Heart right ventricle (tissue), 16 donors: ENCODE data around the gene TRPV6. TPM values are rescaled to one million over a fixed set of nuclear protein-coding genes. Genes with fewer than 3 reads are reported as not detected.

Experiments
- ATAC-seq, 8 donors: fragments of 200-7000 bp; cut with Tn5 transposase; one replicate each; pipeline ENCODE4 v1.9.1; 2020; ENCODE audit warnings: mild to moderate bottlenecking in 8 of 8, moderate library complexity in 8 of 8, moderate number of reproducible peaks in 1 of 8
- DNase-seq, 2 donors: peaks; one replicate each; pipeline ENCODE4 v3.0.0-alpha.2; 2020
- H3K27ac ChIP-seq, 10 donors: fragments of 200-600 bp; sonication (generic) in 2 of 10; one replicate each; pipeline versions ENCODE4 v1.5.0 to v1.8.0; 2020 to 2022; ENCODE audit warnings: mild to moderate bottlenecking in 3 of 10
- H3K27me3 ChIP-seq, 7 donors: fragments of 200-600 bp; one replicate each; pipeline ENCODE4 v1.8.0; 2021 to 2022; ENCODE audit warnings: mild to moderate bottlenecking in 2 of 7
- H3K36me3 ChIP-seq, 9 donors: fragments of 200-600 bp; sonication (generic) in 1 of 9; one replicate each; pipeline versions ENCODE4 v1.5.0 to v1.8.0; 2020 to 2022; ENCODE audit warnings: mild to moderate bottlenecking in 2 of 9
- H3K4me1 ChIP-seq, 9 donors: fragments of 200-600 bp; sonication (generic) in 1 of 9; one replicate each; pipeline versions ENCODE4 v1.5.0 to v1.8.0; 2020 to 2022; ENCODE audit warnings: mild to moderate bottlenecking in 4 of 9
- H3K4me3 ChIP-seq, 10 donors: fragments of 200-600 bp; sonication (generic) in 2 of 10; one replicate each; pipeline versions ENCODE4 v1.5.0 to v1.8.0; 2020 to 2022; ENCODE audit warnings: mild to moderate bottlenecking in 7 of 10, moderate library complexity in 2 of 10
- H3K9me3 ChIP-seq, 11 donors: fragments of 200-600 bp in 10 of 11; sonication (generic) in 2 of 11; one replicate each; pipeline versions ENCODE4 v1.5.0 to v1.8.0; 2013 to 2022; ENCODE audit warnings: mild to moderate bottlenecking in 2 of 11, control low read depth in 1 of 11, moderate library complexity in 1 of 11
- WGBS, 2 donors: extraction: QIAGEN DNeasy Blood & Tissue Kit; methylation state at CpG; one replicate each; pipeline ENCODE4 v1.1.7; 2013; ENCODE audit warnings: inconsistent platforms in 1 of 2; 5-methylcytosine and 5-hydroxymethylcytosine counted together
- intact Hi-C, 10 donors: fragments of 100-400 bp; cut with DNase I; formaldehyde crosslinking; loops; one replicate each; pipeline versions ENCODE4 v1.11.1 to v1.14.2; 2022
- polyA plus RNA-seq, 2 donors: library from polyadenylated mRNA; stranded (reverse); fragments of 200-250 nt; gene quantifications; one replicate each; pipeline ENCODE4 v1.2.3, GENCODE V29; 2013
- total RNA-seq, 10 donors: library from RNA; stranded (reverse); fragmentation: NEBNext Ultra II Directional in 3 of 10; extraction: Animal tissue kit (Norgen Biotek cat#: 25700) in 3 of 10; gene quantifications; one replicate each; pipeline versions ENCODE4 v1.2.1 to v1.2.4, GENCODE V29; 2021 to 2023
- TF ChIP-seq, protein P1 (sequence below), 9 donors: fragments of 200-600 bp; sonication (generic) in 2 of 9; IDR thresholded peaks; one replicate each; pipeline versions ENCODE4 v1.5.0 to v1.8.0; 2021 to 2022; ENCODE audit warnings: antibody characterized with exemption in 9 of 9, mild to moderate bottlenecking in 5 of 9, moderate library complexity in 1 of 9
- donor health status: Arrhythmogenic right ventricular cardiomyopathy.
- donor health status: ischemic (EF 13 %, LVEDD 7.1; RV severe dilation, severe dysfunction).
- donor health status: healthy with polysubstance abuse.
- donor health status: DM: no; HTN: yes; CAD: no.
- donor health status: DM: no; HTN: no; CAD: no.
- donor health status: ischemic (EF 25% LVEDD 6.9; RV normal size, moderate dysfunction).
- donor health status: ischemic (EF 25% LVEDD 5.7; RV mildly dilated, moderate dysfunction).
- donor health status: healthy.
- donor health status: DM: yes; HTN: yes; CAD: no.
- donor health status: Ischemic cardiomyopathy.
- donor health status: ischemic (EF 35%, LVEDD 5.7; RV mildly dilated, moderate dysfunction).
- donor health status: nonischemic (EF 11% LVEDD 7.7; RV severe dilation, severe dysfunction).
- donor health status: DM: yes; HTN: yes; CAD: no.
- donor health status: PGD.
- donor health status: ischemic (EF 29% LVEDD 5.4; RV normal size, mild dysfunction).
- donor health status: nonischemic (EF 23%, LVEDD 6.1; RV moderate dilation, normal function).

The TRPV6 gene
- total and polyA plus RNA-seq, 12 donors: 0.03 TPM; not detected in 11

- ATAC-seq: no peak
- intact Hi-C loops: loop anchor here in 7 of 10 donors (5.0 to 10.0 kb wide), 7 partner anchors 145 to 360 kb away; no protein-coding TSS in a partner anchor
- H3K27ac ChIP-seq: no peak overlapping the region
- peaks cover 0 to 7% (median 0%) of the 10 kb centered on the region in 7 donors for H3K27me3 ChIP-seq
- H3K4me3 ChIP-seq: no peak overlapping the region
- H3K9me3 ChIP-seq: no peaks in the 10 kb centered on the region
- TF ChIP-seq, protein P1, sequence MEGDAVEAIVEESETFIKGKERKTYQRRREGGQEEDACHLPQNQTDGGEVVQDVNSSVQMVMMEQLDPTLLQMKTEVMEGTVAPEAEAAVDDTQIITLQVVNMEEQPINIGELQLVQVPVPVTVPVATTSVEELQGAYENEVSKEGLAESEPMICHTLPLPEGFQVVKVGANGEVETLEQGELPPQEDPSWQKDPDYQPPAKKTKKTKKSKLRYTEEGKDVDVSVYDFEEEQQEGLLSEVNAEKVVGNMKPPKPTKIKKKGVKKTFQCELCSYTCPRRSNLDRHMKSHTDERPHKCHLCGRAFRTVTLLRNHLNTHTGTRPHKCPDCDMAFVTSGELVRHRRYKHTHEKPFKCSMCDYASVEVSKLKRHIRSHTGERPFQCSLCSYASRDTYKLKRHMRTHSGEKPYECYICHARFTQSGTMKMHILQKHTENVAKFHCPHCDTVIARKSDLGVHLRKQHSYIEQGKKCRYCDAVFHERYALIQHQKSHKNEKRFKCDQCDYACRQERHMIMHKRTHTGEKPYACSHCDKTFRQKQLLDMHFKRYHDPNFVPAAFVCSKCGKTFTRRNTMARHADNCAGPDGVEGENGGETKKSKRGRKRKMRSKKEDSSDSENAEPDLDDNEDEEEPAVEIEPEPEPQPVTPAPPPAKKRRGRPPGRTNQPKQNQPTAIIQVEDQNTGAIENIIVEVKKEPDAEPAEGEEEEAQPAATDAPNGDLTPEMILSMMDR (IDR thresholded peaks at IDR 0.05): no peak
- DNase-seq: no peak
- 60 to 65% methylated on average over 5 of the region's 5 CpGs for WGBS, 2 donors
- H3K4me1 ChIP-seq: peaks cover 0 to 29% (median 17%) of the 10 kb centered on the region in 9 donors
- no peaks in the 10 kb centered on the region for H3K36me3 ChIP-seq
Observed at GRCh38 chr7:142857625-142858024, 27.9 kb downstream of the TRPV6 start.

DNA sequence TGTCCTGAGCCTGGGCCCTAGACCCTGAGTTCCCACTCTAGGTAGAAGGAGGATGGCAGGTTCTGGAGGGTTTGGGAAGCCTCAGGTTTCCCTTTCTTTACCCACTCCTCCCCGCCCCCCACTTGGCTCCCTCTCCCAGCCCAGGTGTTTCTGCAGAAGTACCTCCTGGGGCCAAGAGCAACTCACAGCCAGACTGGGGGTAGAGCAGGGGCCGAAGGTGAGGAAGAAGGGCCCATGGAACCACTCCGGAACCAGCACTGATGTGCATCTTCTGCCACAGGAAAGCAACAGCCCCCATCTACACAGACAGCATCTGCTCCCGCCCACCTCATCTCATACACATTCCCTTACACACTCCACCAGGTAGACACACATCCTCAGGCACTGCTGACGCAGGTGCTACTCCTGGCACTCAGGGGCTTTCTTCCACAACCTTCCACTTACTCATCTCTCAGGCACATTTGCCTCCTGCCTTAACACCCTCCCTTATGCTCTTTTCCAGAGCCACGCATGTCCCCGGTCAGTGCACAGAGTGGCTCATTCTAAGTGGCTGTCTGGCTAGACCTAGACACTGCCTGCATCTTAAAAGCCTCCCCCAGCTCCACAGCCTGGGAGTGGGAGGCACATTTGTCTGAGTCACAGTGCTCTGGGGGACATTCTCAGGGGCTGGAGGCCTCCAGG, 28.8 kb downstream of the TRPV6 start:
- intact Hi-C loops: loop anchor here in 7 of 10 donors (5.0 to 10.0 kb wide), 7 partner anchors 146 to 361 kb away; no protein-coding TSS in a partner anchor

DNA sequence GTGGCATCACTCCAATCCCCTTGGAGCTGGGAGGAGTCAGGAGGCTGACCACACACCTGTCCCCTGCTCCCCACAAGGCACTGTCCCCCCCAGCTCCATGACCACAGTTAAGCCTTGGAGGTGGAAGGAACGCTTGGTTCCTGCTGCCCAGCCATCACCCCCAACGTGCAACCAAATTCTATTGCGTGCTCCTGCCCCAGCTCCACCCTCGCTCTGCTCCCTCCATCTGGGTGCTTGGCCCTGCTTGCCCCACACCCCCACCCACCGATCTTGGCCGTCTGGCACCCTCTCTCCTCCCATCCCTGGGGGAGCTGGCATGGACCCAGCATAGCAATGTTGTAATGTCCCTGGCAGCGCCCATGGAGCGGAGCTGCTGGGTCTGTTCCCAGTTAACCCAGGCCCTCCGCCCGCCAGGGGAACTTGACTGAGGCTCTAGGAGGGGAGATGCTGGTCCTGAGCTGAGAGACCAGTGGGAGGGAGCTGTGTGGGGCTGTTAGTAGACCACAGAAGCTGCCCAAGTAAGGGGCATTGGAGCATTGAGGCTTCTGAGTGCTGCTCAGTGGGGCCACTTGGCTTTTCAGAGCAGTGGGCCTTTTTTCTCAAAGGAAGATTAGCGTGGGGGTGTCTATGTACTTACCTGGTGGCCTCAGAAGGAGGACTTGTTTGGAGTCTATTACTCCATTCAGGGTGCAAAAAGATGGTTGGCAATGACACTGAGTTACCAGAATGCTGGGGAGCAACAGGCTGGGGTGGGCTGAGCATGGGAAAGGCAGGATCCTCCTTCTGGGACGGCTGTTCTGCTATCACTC, 29.6 kb downstream of the TRPV6 start:
- DNase-seq (peak in 1 of 2 donors; percentile 67), ATAC-seq (peak in 7 of 8 donors; percentile 12 to 83 (median 50))
- 48 to 49% methylated on average over 12 of the region's 12 CpGs for WGBS, 2 donors
- Histone ChIP-seq H3K36me3 (no peaks in the 10 kb centered on the region), H3K27ac (no peak overlapping the region), H3K9me3 (no peaks in the 10 kb centered on the region), H3K4me3 (peak overlapping the region in 9 of 10 donors; percentile 54 to 75 (median 71)), H3K27me3 (peaks cover 0 to 9% (median 0%) of the 10 kb centered on the region in 7 donors), H3K4me1 (peaks cover 0 to 29% (median 17%) of the 10 kb centered on the region in 9 donors)
- intact Hi-C loops: loop anchor here in 9 of 10 donors (2.0 to 10.0 kb wide), 8 partner anchors 146 to 361 kb away; no protein-coding TSS in a partner anchor
- TF ChIP-seq, protein P1 (IDR thresholded peaks at IDR 0.05): no peak

More for the DNA sequence above, 28.8 kb downstream of the TRPV6 start:
- Histone ChIP-seq H3K27me3 (peaks cover 0 to 7% (median 0%) of the 10 kb centered on the region in 7 donors), H3K4me3 (no peak overlapping the region), H3K9me3 (no peaks in the 10 kb centered on the region), H3K27ac (no peak overlapping the region), H3K4me1 (peaks cover 0 to 29% (median 17%) of the 10 kb centered on the region in 9 donors), H3K36me3 (no peaks in the 10 kb centered on the region)
- DNase-seq (no peak), ATAC-seq (no peak)
- TF ChIP-seq, protein P1 (IDR thresholded peaks at IDR 0.05): no peak
- WGBS, 2 donors: 72 to 76% methylated on average over 7 of the region's 7 CpGs

DNA sequence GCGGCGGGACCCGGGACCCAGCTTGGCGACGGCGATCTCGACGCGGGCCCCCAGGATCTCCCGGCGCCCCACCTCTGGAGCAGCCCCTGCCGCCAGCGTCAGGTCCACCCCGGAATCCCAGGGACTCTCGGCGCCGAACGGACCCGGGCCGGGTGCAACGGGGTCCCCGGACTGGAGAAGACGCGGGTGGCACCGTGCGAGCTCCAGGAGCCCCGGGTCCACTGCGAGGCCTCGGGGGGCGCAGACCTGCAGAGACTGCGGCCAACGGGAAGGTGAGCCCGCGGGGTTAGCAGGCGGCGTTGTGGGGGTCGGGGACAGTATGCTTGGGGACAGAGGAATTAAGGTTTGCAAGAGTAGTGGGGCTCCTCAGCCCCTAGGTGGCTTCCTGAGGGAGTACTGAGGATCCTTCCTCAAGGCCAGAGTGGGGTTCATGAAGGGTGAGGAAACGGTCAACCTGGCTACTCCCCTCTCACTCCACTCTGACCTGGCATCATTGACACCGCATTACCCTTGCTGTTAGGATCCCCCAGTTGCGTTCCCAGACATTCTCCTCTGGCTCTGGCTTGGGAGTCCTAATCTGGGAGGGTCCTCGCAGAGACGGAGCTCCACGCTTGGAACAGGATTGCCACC, 30.3 kb downstream of the TRPV6 start:
- intact Hi-C loops: loop anchor here in 9 of 10 donors (2.0 to 10.0 kb wide), 8 partner anchors 147 to 362 kb away; no protein-coding TSS in a partner anchor
- Histone ChIP-seq H3K9me3 (no peaks in the 10 kb centered on the region), H3K4me3 (peak overlapping the region; percentile 53 to 75 (median 70)), H3K36me3 (no peaks in the 10 kb centered on the region), H3K4me1 (peaks cover 0 to 29% (median 17%) of the 10 kb centered on the region in 9 donors), H3K27ac (peak overlapping the region in 6 of 10 donors; percentile 33 to 84 (median 58)), H3K27me3 (peaks cover 0 to 17% (median 7%) of the 10 kb centered on the region in 7 donors)
- ATAC-seq (peak in 4 of 8 donors; percentile 1 to 32 (median 4)), DNase-seq (no peak)
- TF ChIP-seq, protein P1 (IDR thresholded peaks at IDR 0.05): no peak
- 2 to 3% methylated on average over 43 of the region's 43 CpGs for WGBS, 2 donors
